CD4-positive, alpha-beta T cell treated with Interleukin-6 for 4 hours (primary cell): ENCODE results near the gene MORC1.
A peak's percentile ranks its signal among the peaks of the same experiment; 100 is the strongest.

Source experiments
- DNase-seq: peaks from one replicate; pipeline ENCODE4 v3.0.0-alpha.2; 2020; ENCODE audit warnings: mixed read lengths

The MORC1 gene

GRCh38 chr3:109025896-109026295 lies 92.0 kb downstream of the MORC1 start:
- DNase-seq: no peak

- DNase-seq: peak; percentile 43
These were observed 94.2 kb downstream of the MORC1 start for GRCh38 chr3:109023656-109024254.

- no peak for DNase-seq
These were observed 94.8 kb downstream of the MORC1 start for GRCh38 chr3:109023167-109023566.

- DNase-seq: no peak
These were observed 96.4 kb downstream of the MORC1 start for GRCh38 chr3:109021556-109021955.

GRCh38 chr3:109018828-109019227 lies 99.1 kb downstream of the MORC1 start:
- no peak for DNase-seq

GRCh38 chr3:109005443-109005842 lies 112.5 kb downstream of the MORC1 start:
- DNase-seq: no peak

- DNase-seq: no peak
These were observed 119.5 kb downstream of the MORC1 start for GRCh38 chr3:108998436-108998835.

GRCh38 chr3:108985844-108986243 lies 132.1 kb downstream of the MORC1 start:
- no peak for DNase-seq

GRCh38 chr3:108983051-108983450 lies 134.9 kb downstream of the MORC1 start:
- no peak for DNase-seq

GRCh38 chr3:108976058-108976457 lies 141.9 kb downstream of the MORC1 start:
- DNase-seq: no peak

GRCh38 chr3:108973019-108973418 lies 144.9 kb downstream of the MORC1 start:
- no peak for DNase-seq

- no peak for DNase-seq
These were observed 145.5 kb downstream of the MORC1 start for GRCh38 chr3:108972482-108972881.

- no peak for DNase-seq
These were observed 147.4 kb downstream of the MORC1 start for GRCh38 chr3:108970561-108970960.

- DNase-seq: no peak
These were observed 151.2 kb downstream of the MORC1 start for GRCh38 chr3:108966773-108967172.

GRCh38 chr3:108959017-108959416 lies 158.9 kb downstream of the MORC1 start:
- DNase-seq: no peak

- DNase-seq: no peak
These were observed 164.2 kb downstream of the MORC1 start, which contains the start of gene GUCA1C for GRCh38 chr3:108953700-108954099. Gene GUCA1C, minus strand, starts transcription at chr3:108953879. Its CDS starts 117 bp downstream, at chr3:108953762.

GRCh38 chr3:108953210-108953609 lies 164.7 kb downstream of the MORC1 start:
- no peak for DNase-seq

- DNase-seq: no peak
These were observed 166.0 kb downstream of the MORC1 start for GRCh38 chr3:108951820-108952501.

- DNase-seq: no peak
These were observed 170.1 kb downstream of the MORC1 start for GRCh38 chr3:108947855-108948254.

- no peak for DNase-seq
These were observed 171.3 kb downstream of the MORC1 start for GRCh38 chr3:108946292-108947285.

GRCh38 chr3:108940568-108941263 lies 177.2 kb downstream of the MORC1 start:
- no peak for DNase-seq

GRCh38 chr3:108940166-108940565 lies 177.8 kb downstream of the MORC1 start:
- DNase-seq: no peak
